CD14-positive monocyte (primary cell): ENCODE data around the gene ITPKB. TPM values are rescaled to one million over a fixed set of nuclear protein-coding genes. Genes with fewer than 3 reads are reported as not detected.

ENCODE experiments used
- DNase-seq, 3 donors: peaks; one replicate each; pipeline ENCODE4 v3.0.0-alpha.2; 2011 to 2022
- H2AFZ ChIP-seq: 2 replicates; pipeline ENCODE4 v1.6.0; 2012; ENCODE audit warnings: mild to moderate bottlenecking, low read depth, low read length, inconsistent platforms; ENCODE audit not compliant: insufficient read depth, poor library complexity, severe bottlenecking
- H3K27ac ChIP-seq, 2 donors: 1 replicate in 1 of 2; 2 replicates in 1 of 2; pipeline ENCODE4 v1.5.1; 2012 to 2013; ENCODE audit warnings: low read length in 2 of 2, control low read depth in 1 of 2, inconsistent platforms in 1 of 2, low read depth in 1 of 2, mild to moderate bottlenecking in 1 of 2
- H3K27me3 ChIP-seq, 2 donors: one replicate each; pipeline versions ENCODE4 v1.6.0 to v1.6.1; 2011 to 2013; ENCODE audit warnings: low read length in 2 of 2; ENCODE audit not compliant: control insufficient read depth in 2 of 2, insufficient read depth in 2 of 2
- H3K36me3 ChIP-seq, 2 donors: replicated peaks in 1 of 2; 1 replicate in 1 of 2; 2 replicates in 1 of 2; pipeline versions ENCODE4 v1.5.1 to v1.6.1; 2012 to 2013; ENCODE audit warnings: low read length in 2 of 2, control low read depth in 1 of 2, inconsistent platforms in 1 of 2, mild to moderate bottlenecking in 1 of 2; ENCODE audit not compliant: insufficient read depth in 2 of 2, control insufficient read depth in 1 of 2
- H3K4me1 ChIP-seq, 2 donors: 1 replicate in 1 of 2; 2 replicates in 1 of 2; pipeline versions ENCODE4 v1.5.1 to v1.6.1; 2012 to 2013; ENCODE audit warnings: low read length in 2 of 2, control low read depth in 1 of 2, inconsistent platforms in 1 of 2, mild to moderate bottlenecking in 1 of 2, moderate library complexity in 1 of 2; ENCODE audit not compliant: insufficient read depth in 2 of 2, control insufficient read depth in 1 of 2
- H3K4me2 ChIP-seq: replicated peaks from 2 replicates; pipeline ENCODE3; 2012; ENCODE audit warnings: low read length, moderate library complexity, mild to moderate bottlenecking; ENCODE audit not compliant: poor library complexity, severe bottlenecking; ENCODE audit errors: extremely low read depth
- H3K4me3 ChIP-seq, 3 experiments: fragments of 200-600 bp in 1 of 3; sonication (generic) in 1 of 3; replicated peaks in 1 of 3; 1 replicate in 2 of 3; 2 replicates in 1 of 3; pipeline ENCODE4 v1.5.1; 2011 to 2013; ENCODE audit warnings: low read length in 3 of 3, mild to moderate bottlenecking in 3 of 3, control low read depth in 2 of 3, low read depth in 2 of 3, inconsistent platforms in 1 of 3, moderate library complexity in 1 of 3
- H3K79me2 ChIP-seq: 2 replicates; pipeline ENCODE4 v1.6.0; 2012; ENCODE audit warnings: mild to moderate bottlenecking, control low read depth, inconsistent platforms, low read length, moderate library complexity; ENCODE audit not compliant: insufficient read depth
- H3K9ac ChIP-seq: 2 replicates; pipeline ENCODE4 v1.6.0; 2017; ENCODE audit warnings: low read length, mild to moderate bottlenecking; ENCODE audit not compliant: insufficient read depth, poor library complexity, severe bottlenecking
- H3K9me3 ChIP-seq, 2 donors: replicated peaks in 1 of 2; 1 replicate in 1 of 2; 2 replicates in 1 of 2; pipeline versions ENCODE4 v1.5.1 to v1.6.1; 2012 to 2013; ENCODE audit warnings: low read length in 2 of 2, control low read depth in 1 of 2; ENCODE audit not compliant: control insufficient read depth in 1 of 2, insufficient read depth in 1 of 2
- H4K20me1 ChIP-seq: 2 replicates; pipeline ENCODE4 v1.6.0; 2012; ENCODE audit warnings: mild to moderate bottlenecking, low read length, control low read depth, moderate library complexity; ENCODE audit not compliant: insufficient read depth
- H3K27ac Mint-ChIP-seq, 7 donors: one replicate each; pipeline ENCODE4 v1.8.0; 2020; ENCODE audit warnings: mild to moderate bottlenecking in 7 of 7, mixed read lengths in 7 of 7, moderate library complexity in 6 of 7, inconsistent platforms in 2 of 7
- H3K27me3 Mint-ChIP-seq, 3 donors: one replicate each; pipeline ENCODE4 v1.8.0; 2021 to 2022; ENCODE audit warnings: low read depth in 3 of 3, mild to moderate bottlenecking in 3 of 3, mixed read lengths in 3 of 3, moderate library complexity in 3 of 3, inconsistent platforms in 1 of 3
- H3K36me3 Mint-ChIP-seq, 2 donors: one replicate each; pipeline ENCODE4 v1.8.0; 2020; ENCODE audit warnings: mixed read lengths in 2 of 2, inconsistent platforms in 1 of 2, mild to moderate bottlenecking in 1 of 2
- H3K4me1 Mint-ChIP-seq: one replicate; pipeline ENCODE4 v1.8.0; 2020; ENCODE audit warnings: mild to moderate bottlenecking, mixed read lengths
- H3K4me3 Mint-ChIP-seq, 2 donors: one replicate each; pipeline ENCODE4 v1.8.0; 2020; ENCODE audit warnings: mild to moderate bottlenecking in 2 of 2, mixed read lengths in 2 of 2, moderate library complexity in 1 of 2
- H3K9me3 Mint-ChIP-seq, 7 donors: one replicate each; pipeline ENCODE4 v1.8.0; 2020 to 2022; ENCODE audit warnings: mixed read lengths in 7 of 7, mild to moderate bottlenecking in 6 of 7, moderate library complexity in 6 of 7, inconsistent platforms in 2 of 7
- CTCF ChIP-seq: fragments of 200-600 bp; IDR thresholded peaks from one replicate; pipeline ENCODE4 v1.8.0; 2022; ENCODE audit warnings: antibody characterized with exemption, mild to moderate bottlenecking
- WGBS: methylation state at CpG from one replicate; pipeline ENCODE4 v1.1.5; 2013; ENCODE audit warnings: missing lambda C conversion rate; ENCODE audit not compliant: insufficient coverage; 5-methylcytosine and 5-hydroxymethylcytosine counted together
- intact Hi-C, 2 donors: fragments of 100-400 bp; cut with micrococcal nuclease; formaldehyde crosslinking; loops; one replicate each; pipeline versions ENCODE4 v1.15.0 to v1.15.1; 2023
- polyA plus RNA-seq, 3 donors: library from polyadenylated mRNA; depleted of rRNA in 1 of 3; unstranded in 2 of 3; stranded (reverse) in 1 of 3; fragments of 300-500 nt in 2 of 3; fragments of >200 nt in 1 of 3; fragmentation: Illumina TruSeq in 2 of 3; gene quantifications; 1 replicate in 2 of 3; 2 replicates in 1 of 3; pipeline ENCODE4 v1.2.3, GENCODE V29; 2012 to 2021

Gene ITPKB
- polyA plus RNA-seq, 3 donors = 7.3 to 14.4 (median 10.2) TPM

GRCh38 chr1:226706684-226707083 is 32.4 kb downstream of the ITPKB start:
- Histone ChIP-seq H3K4me2 (no peak overlapping the region), H4K20me1 (peaks cover 30% of the 10 kb centered on the region), H3K79me2 (peaks cover 69% of the 10 kb centered on the region), H3K27me3 (no peaks in the 10 kb centered on the region), H3K4me1 (peaks cover 23 to 26% of the 10 kb centered on the region in 2 donors), H3K27ac (no peak overlapping the region), H3K4me3 (no peak overlapping the region), H3K9ac (no peak overlapping the region), H2AFZ (no peak overlapping the region), H3K9me3 (no peaks in the 10 kb centered on the region), H3K36me3 (peaks cover 6 to 31% of the 10 kb centered on the region in 2 donors)
- no peaks in the 10 kb centered on the region for H3K9me3 Mint-ChIP-seq
- 93% methylated on average over 3 of the region's 4 CpGs for WGBS
- peaks cover 28 to 39% of the 10 kb centered on the region in 2 donors for H3K36me3 Mint-ChIP-seq
- no peak for DNase-seq
- H3K4me3 Mint-ChIP-seq = no peak overlapping the region
- no peak overlapping the region for H3K27ac Mint-ChIP-seq
- peaks cover 0 to 3% (median 2%) of the 10 kb centered on the region in 3 donors for H3K27me3 Mint-ChIP-seq
- no peak for TF ChIP-seq CTCF
- H3K4me1 Mint-ChIP-seq = peaks cover 48% of the 10 kb centered on the region
- intact Hi-C loops = no loop called here

GRCh38 chr1:226704169-226704937 is 34.7 kb downstream of the ITPKB start:
- peak overlapping the region; percentile 73 to 95 (median 87) for H3K27ac Mint-ChIP-seq
- no peaks in the 10 kb centered on the region for H3K9me3 Mint-ChIP-seq
- Histone ChIP-seq H3K79me2 (peaks cover 54% of the 10 kb centered on the region), H3K9ac (no peak overlapping the region), H2AFZ (peak overlapping the region; percentile 87), H3K27me3 (no peaks in the 10 kb centered on the region), H3K9me3 (no peaks in the 10 kb centered on the region), H3K27ac (peak overlapping the region; percentile 83 to 96), H3K36me3 (peaks cover 8 to 38% of the 10 kb centered on the region in 2 donors), H3K4me1 (peaks cover 10 to 14% of the 10 kb centered on the region in 2 donors), H4K20me1 (peaks cover 9% of the 10 kb centered on the region), H3K4me3 (peak overlapping the region in 1 of 3 experiments; percentile 72), H3K4me2 (peak overlapping the region; percentile 63)
- intact Hi-C loops = no loop called here
- peaks cover 31% of the 10 kb centered on the region for H3K4me1 Mint-ChIP-seq
- H3K36me3 Mint-ChIP-seq = peaks cover 33 to 39% of the 10 kb centered on the region in 2 donors
- H3K27me3 Mint-ChIP-seq = peaks cover 0 to 2% (median 0%) of the 10 kb centered on the region in 3 donors
- H3K4me3 Mint-ChIP-seq = peak overlapping the region; percentile 76 to 86
- no peak for TF ChIP-seq CTCF
- 80% methylated on average over 4 of the region's 10 CpGs for WGBS
- DNase-seq = no peak
